Liver (tissue), 9 donors: Measurements from ENCODE around the gene NELFCD. TPM values are rescaled to one million over a fixed set of nuclear protein-coding genes. Genes with fewer than 3 reads are reported as not detected.

Source experiments
- DNase-seq: peaks from one replicate; pipeline ENCODE4 v3.0.0-alpha.2; 2017; ENCODE audit warnings: low spot score
- H3K27ac ChIP-seq, 2 donors: one replicate each; pipeline ENCODE4 v1.7.0; 2013; ENCODE audit warnings: inconsistent platforms in 2 of 2, low read length in 2 of 2, control low read depth in 1 of 2, low read depth in 1 of 2, mild to moderate bottlenecking in 1 of 2
- H3K27me3 ChIP-seq, 4 donors: one replicate each; pipeline versions ENCODE4 v1.6.1 to v1.7.0; 2013; ENCODE audit warnings: low read length in 3 of 4, inconsistent platforms in 1 of 4, mild to moderate bottlenecking in 1 of 4, moderate library complexity in 1 of 4; ENCODE audit not compliant: control insufficient read depth in 4 of 4, insufficient read depth in 4 of 4
- H3K36me3 ChIP-seq, 4 donors: one replicate each; pipeline versions ENCODE4 v1.6.1 to v1.7.0; 2013; ENCODE audit warnings: low read length in 3 of 4, mild to moderate bottlenecking in 3 of 4, low read depth in 1 of 4, moderate library complexity in 1 of 4; ENCODE audit not compliant: control insufficient read depth in 4 of 4, insufficient read depth in 3 of 4
- H3K4me1 ChIP-seq, 4 donors: one replicate each; pipeline versions ENCODE4 v1.6.1 to v1.7.0; 2013; ENCODE audit warnings: low read length in 3 of 4, mild to moderate bottlenecking in 3 of 4, moderate library complexity in 1 of 4; ENCODE audit not compliant: control insufficient read depth in 4 of 4, insufficient read depth in 4 of 4
- H3K4me3 ChIP-seq, 3 donors: one replicate each; pipeline versions ENCODE4 v1.6.1 to v1.7.0; 2013; ENCODE audit warnings: low read length in 3 of 3, control low read depth in 1 of 3, low read depth in 1 of 3, mild to moderate bottlenecking in 1 of 3
- H3K9ac ChIP-seq, 2 donors: one replicate each; pipeline ENCODE4 v1.7.0; 2013; ENCODE audit warnings: low read length in 2 of 2, mild to moderate bottlenecking in 2 of 2, moderate library complexity in 2 of 2, control low read depth in 1 of 2, low read depth in 1 of 2
- H3K9me3 ChIP-seq, 4 donors: one replicate each; pipeline versions ENCODE4 v1.6.1 to v1.7.0; 2013; ENCODE audit warnings: low read length in 3 of 4; ENCODE audit not compliant: control insufficient read depth in 4 of 4
- CTCF ChIP-seq: fragments of 150-350 bp; IDR thresholded peaks from 2 replicates; pipeline ENCODE4 v1.5.1; 2017; ENCODE audit warnings: improper control_type of control experiment, low read depth, low read length; ENCODE audit not compliant: missing input control
- EGR1 ChIP-seq, 2 donors: IDR thresholded peaks; 2 replicates each; pipeline ENCODE4 v1.6.1; 2016 to 2018; ENCODE audit warnings: antibody characterized with exemption in 2 of 2, low read depth in 2 of 2
- FOXA1 ChIP-seq: IDR thresholded peaks from 2 replicates; pipeline ENCODE4 v1.6.1; 2016; ENCODE audit warnings: antibody characterized with exemption
- FOXA2 ChIP-seq: IDR thresholded peaks from 2 replicates; pipeline ENCODE4 v1.6.1; 2016; ENCODE audit warnings: antibody characterized with exemption
- GABPA ChIP-seq, 2 donors: IDR thresholded peaks in 1 of 2; conservative IDR thresholded peaks in 1 of 2; 2 replicates each; pipeline ENCODE4 v1.6.1; 2016; ENCODE audit warnings: antibody characterized with exemption in 2 of 2, mild to moderate bottlenecking in 1 of 2, moderate library complexity in 1 of 2
- HNF4A ChIP-seq, 2 donors: conservative IDR thresholded peaks; 2 replicates each; pipeline ENCODE4 v1.6.1; 2016; ENCODE audit warnings: antibody characterized with exemption in 2 of 2, mild to moderate bottlenecking in 2 of 2
- HNF4G ChIP-seq: IDR thresholded peaks from 2 replicates; pipeline ENCODE4 v1.6.1; 2016; ENCODE audit warnings: antibody characterized with exemption
- JUND ChIP-seq, 2 donors: IDR thresholded peaks; 2 replicates each; pipeline ENCODE4 v1.6.1; 2016; ENCODE audit warnings: antibody characterized with exemption in 2 of 2
- NR2F2 ChIP-seq: IDR thresholded peaks from 2 replicates; pipeline ENCODE4 v1.6.1; 2016; ENCODE audit warnings: antibody characterized with exemption
- RAD21 ChIP-seq, 2 donors: IDR thresholded peaks; 2 replicates each; pipeline ENCODE4 v1.6.1; 2016; ENCODE audit warnings: antibody characterized with exemption in 2 of 2, mild to moderate bottlenecking in 2 of 2
- RXRA ChIP-seq, 2 donors: IDR thresholded peaks; 2 replicates each; pipeline ENCODE4 v1.6.1; 2017 to 2018; ENCODE audit warnings: antibody characterized with exemption in 2 of 2, mild to moderate bottlenecking in 1 of 2
- SP1 ChIP-seq: IDR thresholded peaks from 2 replicates; pipeline ENCODE4 v1.6.1; 2018; ENCODE audit warnings: antibody characterized with exemption, mild to moderate bottlenecking
- TAF1 ChIP-seq: conservative IDR thresholded peaks from 2 replicates; pipeline ENCODE4 v1.6.1; 2016; ENCODE audit warnings: antibody characterized with exemption, mild to moderate bottlenecking
- YY1 ChIP-seq: IDR thresholded peaks from 2 replicates; pipeline ENCODE4 v1.6.1; 2016; ENCODE audit warnings: antibody characterized with exemption, mild to moderate bottlenecking
- ZBTB33 ChIP-seq: IDR thresholded peaks from 2 replicates; pipeline ENCODE4 v1.6.1; 2016; ENCODE audit warnings: antibody characterized with exemption
- WGBS: extraction: QIAGEN DNeasy Blood & Tissue Kit; methylation state at CpG from one replicate; pipeline ENCODE4 v1.1.7; 2013; 5-methylcytosine and 5-hydroxymethylcytosine counted together
- polyA plus RNA-seq, 2 donors: library from polyadenylated mRNA; stranded (reverse) in 1 of 2; unstranded in 1 of 2; fragments of 200-250 nt in 1 of 2; fragments of >200 nt in 1 of 2; fragmentation: Nextera tagmentation in 1 of 2; extraction: Ambion mirVana in 1 of 2; gene quantifications; one replicate each; pipeline versions ENCODE4 v1.2.1 to v1.2.3, GENCODE V29; 2013 to 2015
- total RNA-seq, 2 donors: library from RNA; depleted of rRNA; stranded (reverse); fragments of >200 nt; gene quantifications; one replicate each; pipeline ENCODE4 v1.2.3, GENCODE V29; 2014
- TF ChIP-seq, protein P1 (sequence below): IDR thresholded peaks from 2 replicates; pipeline ENCODE4 v1.6.1; 2016; ENCODE audit warnings: antibody characterized with exemption
- TF ChIP-seq, protein P2 (sequence below): IDR thresholded peaks from 2 replicates; pipeline ENCODE4 v1.6.1; 2016; ENCODE audit warnings: antibody characterized with exemption
- TF ChIP-seq, protein P3 (sequence below): IDR thresholded peaks from 2 replicates; pipeline ENCODE4 v1.6.1; 2016; ENCODE audit warnings: antibody characterized with exemption, mild to moderate bottlenecking
- donor health status: healthy.
- donor health status: healthy.
- donor health status: healthy.
- donor health status: healthy.
- donor health status: healthy.

NELFCD gene
- total and polyA plus RNA-seq, 4 donors = 28.1 to 39.8 (median 37.0) TPM

DNA sequence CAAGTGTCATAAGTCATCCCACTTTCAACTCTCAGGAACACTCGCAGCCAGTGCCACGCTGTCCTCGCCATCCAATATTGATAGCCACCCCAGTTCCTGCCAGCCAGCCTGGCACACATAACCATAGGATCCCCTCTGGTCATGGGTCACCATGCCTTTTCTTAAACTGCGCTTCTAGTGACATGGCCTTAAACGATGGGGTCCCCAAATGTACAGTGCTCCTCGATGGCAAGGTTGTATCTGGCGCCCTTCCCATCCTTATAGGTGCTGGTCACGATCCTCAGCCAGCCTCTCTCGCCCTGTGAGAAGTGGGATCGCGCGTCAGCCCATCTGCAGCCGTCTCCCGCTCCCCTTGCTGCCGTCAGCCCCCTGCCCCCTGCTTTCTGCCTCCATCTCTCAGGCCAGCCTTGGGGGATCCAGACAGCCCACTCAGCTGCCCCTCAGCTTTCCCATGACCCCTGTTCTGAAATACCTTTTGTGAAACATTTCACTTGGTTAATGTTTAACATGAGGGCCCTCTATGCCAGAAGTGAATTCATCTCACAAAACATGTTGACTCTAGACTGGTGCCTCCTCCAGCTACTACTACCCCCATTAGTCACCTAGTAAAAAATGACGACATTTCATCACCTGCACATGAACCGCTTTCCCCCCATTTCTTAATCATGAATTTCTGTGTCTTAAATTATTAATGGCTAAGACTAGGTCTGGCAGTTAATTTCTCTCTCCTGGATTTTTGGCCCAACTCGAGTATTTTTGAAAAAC is 14.6 kb downstream of the NELFCD start (continued):
- TF ChIP-seq, protein P1, sequence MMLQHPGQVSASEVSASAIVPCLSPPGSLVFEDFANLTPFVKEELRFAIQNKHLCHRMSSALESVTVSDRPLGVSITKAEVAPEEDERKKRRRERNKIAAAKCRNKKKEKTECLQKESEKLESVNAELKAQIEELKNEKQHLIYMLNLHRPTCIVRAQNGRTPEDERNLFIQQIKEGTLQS = peak; percentile 70
- TF ChIP-seq YY1 (no peak), FOXA2 (peak; percentile 90), JUND (IDR thresholded peaks at IDR 0.05) (peak; percentile 62 to 86)

GRCh38 chr20:58996226-58996611 is 15.2 kb downstream of the NELFCD start:
- no peak overlapping the region for H3K9ac ChIP-seq
- peaks cover 15 to 34% (median 26%) of the 10 kb centered on the region in 4 donors for H3K36me3 ChIP-seq
- TF ChIP-seq NR2F2 = no peak
- TF ChIP-seq ZBTB33 = no peak
- TF ChIP-seq SP1 = no peak
- no peak for TF ChIP-seq TAF1
- TF ChIP-seq JUND (IDR thresholded peaks at IDR 0.05) = no peak
- no peak for TF ChIP-seq RXRA (IDR thresholded peaks at IDR 0.05)
- TF ChIP-seq HNF4G = no peak
- no peak for TF ChIP-seq FOXA2
- TF ChIP-seq, protein P2, sequence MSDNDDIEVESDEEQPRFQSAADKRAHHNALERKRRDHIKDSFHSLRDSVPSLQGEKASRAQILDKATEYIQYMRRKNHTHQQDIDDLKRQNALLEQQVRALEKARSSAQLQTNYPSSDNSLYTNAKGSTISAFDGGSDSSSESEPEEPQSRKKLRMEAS = no peak
- TF ChIP-seq CTCF = no peak
- TF ChIP-seq, protein P1 = no peak
- TF ChIP-seq HNF4A (conservative IDR thresholded peaks at IDR 0.05) = no peak
- TF ChIP-seq FOXA1 = no peak
- no peak for TF ChIP-seq EGR1 (IDR thresholded peaks at IDR 0.05; ENCODE audit: low read depth in 2 of 2)
- no peak for TF ChIP-seq RAD21 (IDR thresholded peaks at IDR 0.05)
- no peak for TF ChIP-seq GABPA (IDR thresholded peaks at IDR 0.05 in 1 of 2, conservative IDR thresholded peaks at IDR 0.05 in 1 of 2)
- no peak for TF ChIP-seq YY1
- TF ChIP-seq, protein P3, sequence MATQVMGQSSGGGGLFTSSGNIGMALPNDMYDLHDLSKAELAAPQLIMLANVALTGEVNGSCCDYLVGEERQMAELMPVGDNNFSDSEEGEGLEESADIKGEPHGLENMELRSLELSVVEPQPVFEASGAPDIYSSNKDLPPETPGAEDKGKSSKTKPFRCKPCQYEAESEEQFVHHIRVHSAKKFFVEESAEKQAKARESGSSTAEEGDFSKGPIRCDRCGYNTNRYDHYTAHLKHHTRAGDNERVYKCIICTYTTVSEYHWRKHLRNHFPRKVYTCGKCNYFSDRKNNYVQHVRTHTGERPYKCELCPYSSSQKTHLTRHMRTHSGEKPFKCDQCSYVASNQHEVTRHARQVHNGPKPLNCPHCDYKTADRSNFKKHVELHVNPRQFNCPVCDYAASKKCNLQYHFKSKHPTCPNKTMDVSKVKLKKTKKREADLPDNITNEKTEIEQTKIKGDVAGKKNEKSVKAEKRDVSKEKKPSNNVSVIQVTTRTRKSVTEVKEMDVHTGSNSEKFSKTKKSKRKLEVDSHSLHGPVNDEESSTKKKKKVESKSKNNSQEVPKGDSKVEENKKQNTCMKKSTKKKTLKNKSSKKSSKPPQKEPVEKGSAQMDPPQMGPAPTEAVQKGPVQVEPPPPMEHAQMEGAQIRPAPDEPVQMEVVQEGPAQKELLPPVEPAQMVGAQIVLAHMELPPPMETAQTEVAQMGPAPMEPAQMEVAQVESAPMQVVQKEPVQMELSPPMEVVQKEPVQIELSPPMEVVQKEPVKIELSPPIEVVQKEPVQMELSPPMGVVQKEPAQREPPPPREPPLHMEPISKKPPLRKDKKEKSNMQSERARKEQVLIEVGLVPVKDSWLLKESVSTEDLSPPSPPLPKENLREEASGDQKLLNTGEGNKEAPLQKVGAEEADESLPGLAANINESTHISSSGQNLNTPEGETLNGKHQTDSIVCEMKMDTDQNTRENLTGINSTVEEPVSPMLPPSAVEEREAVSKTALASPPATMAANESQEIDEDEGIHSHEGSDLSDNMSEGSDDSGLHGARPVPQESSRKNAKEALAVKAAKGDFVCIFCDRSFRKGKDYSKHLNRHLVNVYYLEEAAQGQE = no peak
- peak overlapping the region; percentile 94 to 98 for H3K27ac ChIP-seq
- H3K4me1 ChIP-seq = peaks cover 20 to 52% (median 41%) of the 10 kb centered on the region in 4 donors
- no peaks in the 10 kb centered on the region for H3K27me3 ChIP-seq
- no peak for DNase-seq
- no peak overlapping the region for H3K4me3 ChIP-seq
- H3K9me3 ChIP-seq = no peaks in the 10 kb centered on the region
- WGBS = 90% methylated on average over 12 of the region's 12 CpGs
